Mesothelial cell of epicardium (in vitro differentiated cells): Measurements from ENCODE around the gene CDH10. TPM values are rescaled to one million over a fixed set of nuclear protein-coding genes. Genes with fewer than 3 reads are reported as not detected.

ENCODE experiments used
- DNase-seq, 2 experiments: peaks; one replicate each; pipeline ENCODE4 v3.0.0; 2021; ENCODE audit warnings: low spot score in 2 of 2; ENCODE audit not compliant: unreplicated experiment in 2 of 2
- H3K27ac Mint-ChIP-seq: 2 replicates; pipeline ENCODE4 v1.8.0; 2021; ENCODE audit warnings: mixed read lengths
- H3K27me3 Mint-ChIP-seq: 2 replicates; pipeline ENCODE4 v1.8.0; 2021; ENCODE audit warnings: low read depth, mixed read lengths
- H3K36me3 Mint-ChIP-seq: 2 replicates; pipeline ENCODE4 v1.8.0; 2021; ENCODE audit warnings: mixed read lengths
- H3K4me1 Mint-ChIP-seq: 2 replicates; pipeline ENCODE4 v1.8.0; 2021; ENCODE audit warnings: mixed read lengths
- H3K4me3 Mint-ChIP-seq: 2 replicates; pipeline ENCODE4 v1.8.0; 2021; ENCODE audit warnings: mild to moderate bottlenecking, moderate library complexity, mixed read lengths
- H3K9me3 Mint-ChIP-seq: 2 replicates; pipeline ENCODE4 v1.8.0; 2021; ENCODE audit warnings: mixed read lengths
- total RNA-seq: library from RNA; stranded (reverse); gene quantifications from 3 replicates; pipeline ENCODE4 v1.2.1, GENCODE V29; 2021
- TF ChIP-seq, protein P1 (sequence below): fragments of 200-600 bp; sonication (generic); IDR thresholded peaks from one replicate; pipeline ENCODE4 v1.5.0; 2021; ENCODE audit warnings: antibody characterized with exemption; ENCODE audit not compliant: unreplicated experiment

The CDH10 gene
- total RNA-seq, 1 donor from 2014 or later: 25.4 TPM

DNA sequence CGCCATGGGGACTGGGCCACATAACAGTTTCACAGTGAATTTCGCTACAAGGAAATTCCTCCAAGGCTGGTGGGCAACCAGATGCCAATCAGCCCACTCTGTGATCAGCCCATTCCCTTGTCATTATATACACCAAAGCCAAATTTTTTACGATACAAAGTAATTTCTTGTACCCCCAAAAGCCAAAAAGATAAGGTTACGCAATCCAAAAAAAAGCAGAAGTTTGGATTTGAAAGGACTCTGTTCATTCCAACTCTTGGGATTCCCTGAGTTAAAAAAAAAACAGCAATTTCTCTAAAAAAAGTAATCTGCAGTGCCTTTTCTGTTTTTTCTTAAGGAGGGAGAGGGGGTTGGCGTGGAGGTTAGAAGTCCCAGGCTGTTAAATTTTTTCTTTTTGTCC, 166.8 kb downstream of the CDH10 start:
- peaks cover 3% of the 10 kb centered on the region for H3K36me3 Mint-ChIP-seq
- H3K4me3 Mint-ChIP-seq: no peak overlapping the region
- DNase-seq: no peak
- no peaks in the 10 kb centered on the region for H3K27me3 Mint-ChIP-seq
- peaks cover 10% of the 10 kb centered on the region for H3K4me1 Mint-ChIP-seq
- TF ChIP-seq, protein P1, sequence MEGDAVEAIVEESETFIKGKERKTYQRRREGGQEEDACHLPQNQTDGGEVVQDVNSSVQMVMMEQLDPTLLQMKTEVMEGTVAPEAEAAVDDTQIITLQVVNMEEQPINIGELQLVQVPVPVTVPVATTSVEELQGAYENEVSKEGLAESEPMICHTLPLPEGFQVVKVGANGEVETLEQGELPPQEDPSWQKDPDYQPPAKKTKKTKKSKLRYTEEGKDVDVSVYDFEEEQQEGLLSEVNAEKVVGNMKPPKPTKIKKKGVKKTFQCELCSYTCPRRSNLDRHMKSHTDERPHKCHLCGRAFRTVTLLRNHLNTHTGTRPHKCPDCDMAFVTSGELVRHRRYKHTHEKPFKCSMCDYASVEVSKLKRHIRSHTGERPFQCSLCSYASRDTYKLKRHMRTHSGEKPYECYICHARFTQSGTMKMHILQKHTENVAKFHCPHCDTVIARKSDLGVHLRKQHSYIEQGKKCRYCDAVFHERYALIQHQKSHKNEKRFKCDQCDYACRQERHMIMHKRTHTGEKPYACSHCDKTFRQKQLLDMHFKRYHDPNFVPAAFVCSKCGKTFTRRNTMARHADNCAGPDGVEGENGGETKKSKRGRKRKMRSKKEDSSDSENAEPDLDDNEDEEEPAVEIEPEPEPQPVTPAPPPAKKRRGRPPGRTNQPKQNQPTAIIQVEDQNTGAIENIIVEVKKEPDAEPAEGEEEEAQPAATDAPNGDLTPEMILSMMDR: no peak
- no peak overlapping the region for H3K27ac Mint-ChIP-seq
- H3K9me3 Mint-ChIP-seq: peaks cover 15% of the 10 kb centered on the region

DNA sequence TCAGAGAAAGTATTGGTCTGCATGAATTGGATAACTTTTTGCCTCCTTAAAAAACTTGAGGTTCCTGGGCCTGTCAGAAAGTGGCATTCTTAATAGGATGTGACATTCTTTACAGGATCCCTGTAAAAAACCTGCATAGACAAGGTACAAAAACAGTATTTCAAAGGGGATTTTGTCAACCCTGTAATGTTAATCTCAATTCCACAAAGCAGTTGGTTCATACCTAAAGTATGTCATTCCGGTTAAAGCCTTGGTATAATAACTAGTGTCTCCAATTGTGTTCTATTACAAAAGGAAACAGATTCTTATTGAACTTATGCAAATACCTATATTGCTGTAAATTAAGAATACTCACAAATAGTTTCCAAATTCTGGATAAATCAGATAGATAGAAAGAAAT, 169.7 kb downstream of the CDH10 start:
- DNase-seq: no peak
- peaks cover 15% of the 10 kb centered on the region for H3K9me3 Mint-ChIP-seq
- no peaks in the 10 kb centered on the region for H3K27me3 Mint-ChIP-seq
- H3K4me1 Mint-ChIP-seq: peaks cover 10% of the 10 kb centered on the region
- H3K27ac Mint-ChIP-seq: no peak overlapping the region
- TF ChIP-seq, protein P1: no peak
- peaks cover 3% of the 10 kb centered on the region for H3K36me3 Mint-ChIP-seq
- no peak overlapping the region for H3K4me3 Mint-ChIP-seq

DNA sequence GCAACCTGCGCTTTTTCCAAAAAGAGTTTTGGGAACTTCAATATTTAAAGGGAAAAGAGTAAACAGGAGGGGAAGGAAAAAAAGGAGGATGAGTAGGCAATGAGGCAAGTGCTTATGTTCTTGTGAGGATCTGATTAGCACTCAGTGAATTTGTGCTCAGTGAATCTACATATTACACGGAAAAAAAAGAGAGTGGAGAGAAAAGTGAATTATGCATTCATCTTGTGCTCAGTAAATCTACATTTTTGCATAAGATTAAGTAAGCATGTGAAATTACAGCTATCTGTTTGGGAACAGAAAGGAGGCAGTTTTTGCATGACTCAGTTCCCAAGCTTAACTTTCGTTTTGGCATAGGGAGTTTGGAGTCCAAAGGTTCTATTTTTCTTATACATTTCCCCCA, 170.1 kb downstream of the CDH10 start:
- peaks cover 3% of the 10 kb centered on the region for H3K36me3 Mint-ChIP-seq
- no peak overlapping the region for H3K27ac Mint-ChIP-seq
- DNase-seq: no peak
- no peak overlapping the region for H3K4me3 Mint-ChIP-seq
- H3K27me3 Mint-ChIP-seq: no peaks in the 10 kb centered on the region
- H3K4me1 Mint-ChIP-seq: peaks cover 10% of the 10 kb centered on the region
- TF ChIP-seq, protein P1: no peak
- H3K9me3 Mint-ChIP-seq: peaks cover 15% of the 10 kb centered on the region

DNA sequence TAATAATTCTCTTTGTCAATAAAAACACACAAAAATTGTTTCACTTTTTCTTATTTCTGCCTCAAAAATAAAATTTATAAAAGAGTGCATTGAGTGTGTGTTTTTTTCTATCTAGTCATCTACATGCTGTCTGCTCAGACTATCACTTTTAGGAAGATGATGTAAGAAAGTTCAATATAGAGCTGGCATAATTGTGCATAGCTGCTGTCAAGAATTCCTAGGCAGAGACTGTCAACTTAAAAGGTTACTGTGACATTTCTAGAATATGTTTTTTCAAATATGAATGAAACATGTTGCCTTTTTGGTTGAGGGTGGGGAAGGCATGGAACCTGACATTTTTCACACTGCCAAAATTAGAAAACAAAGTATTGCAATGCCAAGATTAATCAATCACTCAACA, 172.3 kb downstream of the CDH10 start:
- DNase-seq: no peak
- Mint-ChIP-seq H3K27me3 (no peaks in the 10 kb centered on the region), H3K36me3 (peaks cover 3% of the 10 kb centered on the region), H3K27ac (no peak overlapping the region), H3K9me3 (peaks cover 14% of the 10 kb centered on the region), H3K4me1 (peaks cover 10% of the 10 kb centered on the region), H3K4me3 (no peak overlapping the region)
- TF ChIP-seq, protein P1: no peak

DNA sequence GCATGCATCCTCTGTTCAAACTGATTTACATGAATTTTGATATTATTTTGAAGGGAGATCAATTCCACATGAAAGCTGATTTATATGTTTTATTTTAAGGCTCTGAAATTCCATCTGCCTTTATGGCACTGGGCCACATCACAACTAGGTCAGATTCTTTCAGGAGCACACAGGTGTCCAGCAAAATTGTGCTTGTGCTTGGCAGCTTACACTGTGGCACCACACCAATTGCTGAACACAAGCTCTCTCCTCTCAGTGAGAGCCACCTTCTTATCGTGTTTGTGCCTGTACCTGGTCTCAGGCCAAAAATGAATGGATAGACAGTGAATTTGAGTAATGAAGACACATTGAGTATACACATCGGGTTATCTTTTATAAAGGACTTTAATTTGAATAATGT, 200.4 kb downstream of the CDH10 start:
- Mint-ChIP-seq H3K36me3 (no peaks in the 10 kb centered on the region), H3K4me3 (no peak overlapping the region), H3K27ac (no peak overlapping the region)

More for the DNA sequence above, 200.4 kb downstream of the CDH10 start:
- Mint-ChIP-seq H3K4me1 (peaks cover 3% of the 10 kb centered on the region), H3K9me3 (no peaks in the 10 kb centered on the region), H3K27me3 (no peaks in the 10 kb centered on the region)
- TF ChIP-seq, protein P1: no peak
- no peak for DNase-seq
